COLO668 (cell line): Measurements from ENCODE around the gene HCRTR1.

Experiments used
- DNase-seq: peaks from one replicate; lab custom pipeline; 2025; ENCODE audit not compliant: unreplicated experiment; lab: John Stamatoyannopoulos, UW

The HCRTR1 gene

DNA sequence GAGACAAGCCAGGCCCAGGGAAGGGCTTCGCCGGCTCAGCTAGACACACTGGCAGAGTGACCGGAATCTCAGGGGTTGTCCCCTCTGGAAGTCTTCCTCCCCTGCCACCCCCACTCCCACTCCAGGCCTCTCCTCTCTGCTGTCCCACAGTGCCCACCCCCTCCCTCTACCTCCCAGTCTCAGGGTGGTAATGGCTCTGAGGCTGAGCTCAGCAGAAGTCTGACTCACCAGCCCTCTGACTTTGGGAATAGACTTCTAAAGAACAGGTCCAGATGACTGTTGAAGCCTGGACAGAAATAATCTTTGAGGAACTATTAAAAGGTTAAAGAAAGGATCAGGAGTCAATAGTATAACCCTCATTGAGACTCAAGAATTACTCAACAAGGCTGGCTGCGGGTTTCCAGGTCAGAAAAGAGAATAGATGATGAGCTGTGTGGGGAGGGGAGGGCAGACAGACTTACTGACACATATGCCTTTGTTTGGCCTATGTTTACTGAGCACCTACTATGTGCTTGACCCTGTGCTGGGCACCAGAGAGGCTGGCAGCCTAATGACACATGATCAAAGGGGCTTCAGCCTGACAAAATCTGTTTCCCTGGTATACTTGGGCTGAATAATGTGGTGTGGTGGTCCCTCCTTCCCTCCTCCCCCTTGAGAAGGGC is 8.2 kb downstream of the HCRTR1 start:
- no peak for DNase-seq

DNA sequence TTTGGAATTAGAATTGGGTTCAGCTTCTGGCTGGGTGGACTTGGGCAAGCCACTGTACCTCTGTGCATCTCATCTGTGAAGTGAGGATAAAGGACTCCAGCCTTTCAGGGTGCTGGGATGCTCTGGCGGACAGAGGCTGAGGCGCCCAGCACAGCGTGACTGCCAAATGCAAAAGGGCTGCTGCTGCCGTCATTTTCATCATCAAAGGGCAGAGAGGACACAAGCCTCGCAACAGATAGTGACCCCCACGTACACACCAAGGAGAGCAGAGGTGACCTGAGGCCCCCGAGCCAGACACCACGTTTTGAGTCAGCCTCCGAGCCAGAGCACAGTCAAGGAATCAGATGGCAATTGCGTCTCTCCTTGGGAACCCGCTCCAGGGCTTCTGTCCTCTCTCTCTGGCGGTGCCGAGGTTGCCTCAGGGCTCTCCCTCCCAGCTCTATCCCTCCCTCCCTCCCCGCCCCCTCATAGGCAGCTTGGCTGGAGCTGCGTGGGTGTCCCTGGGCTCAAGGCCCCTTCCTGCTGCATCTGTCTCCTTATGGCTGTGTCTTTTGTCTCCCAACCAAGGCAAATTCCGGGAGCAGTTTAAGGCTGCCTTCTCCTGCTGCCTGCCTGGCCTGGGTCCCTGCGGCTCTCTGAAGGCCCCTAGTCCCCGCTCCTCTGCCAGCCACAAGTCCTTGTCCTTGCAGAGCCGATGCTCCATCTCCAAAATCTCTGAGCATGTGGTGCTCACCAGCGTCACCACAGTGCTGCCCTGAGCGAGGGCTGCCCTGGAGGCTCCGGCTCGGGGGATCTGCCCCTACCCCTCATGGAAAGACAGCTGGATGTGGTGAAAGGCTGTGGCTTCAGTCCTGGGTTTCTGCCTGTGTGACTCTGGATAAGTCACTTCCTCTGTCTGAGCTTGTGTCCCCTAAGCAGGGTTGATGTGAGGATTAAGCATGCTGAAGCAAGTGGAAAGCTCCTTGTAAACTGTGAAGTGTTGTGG is 9.0 kb downstream of the HCRTR1 start:
- no peak for DNase-seq

DNA sequence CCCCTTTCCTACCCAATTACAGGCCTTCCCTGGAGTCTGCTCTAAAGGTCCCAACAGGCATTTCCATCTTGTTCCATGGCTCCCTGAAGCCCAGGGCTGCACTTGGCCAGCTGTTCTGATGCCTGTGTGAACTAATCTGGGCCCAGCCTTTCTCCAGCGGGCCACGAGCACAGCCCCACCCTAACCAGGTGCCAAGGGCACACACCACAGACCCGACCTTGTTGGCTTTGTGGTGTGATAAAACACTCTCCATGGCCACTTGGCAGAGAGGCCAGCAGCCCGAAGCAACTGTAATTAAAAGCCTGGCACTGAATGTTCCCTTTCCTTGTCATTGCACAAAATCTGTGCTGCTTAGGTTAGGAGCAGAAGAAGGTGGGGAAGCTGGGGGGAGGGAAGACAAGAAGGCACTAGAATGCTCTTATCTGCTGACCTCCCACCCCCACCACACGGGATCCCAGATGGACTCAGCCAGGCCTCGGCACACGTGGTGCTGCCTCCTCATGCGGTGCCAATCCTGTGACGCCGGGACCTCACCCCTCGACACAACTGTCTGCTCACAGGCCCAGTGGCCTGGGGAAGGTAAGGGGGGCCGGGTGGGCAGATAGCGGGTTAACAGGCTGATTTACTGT is 9.9 kb downstream of the HCRTR1 start:
- DNase-seq = no peak

DNA sequence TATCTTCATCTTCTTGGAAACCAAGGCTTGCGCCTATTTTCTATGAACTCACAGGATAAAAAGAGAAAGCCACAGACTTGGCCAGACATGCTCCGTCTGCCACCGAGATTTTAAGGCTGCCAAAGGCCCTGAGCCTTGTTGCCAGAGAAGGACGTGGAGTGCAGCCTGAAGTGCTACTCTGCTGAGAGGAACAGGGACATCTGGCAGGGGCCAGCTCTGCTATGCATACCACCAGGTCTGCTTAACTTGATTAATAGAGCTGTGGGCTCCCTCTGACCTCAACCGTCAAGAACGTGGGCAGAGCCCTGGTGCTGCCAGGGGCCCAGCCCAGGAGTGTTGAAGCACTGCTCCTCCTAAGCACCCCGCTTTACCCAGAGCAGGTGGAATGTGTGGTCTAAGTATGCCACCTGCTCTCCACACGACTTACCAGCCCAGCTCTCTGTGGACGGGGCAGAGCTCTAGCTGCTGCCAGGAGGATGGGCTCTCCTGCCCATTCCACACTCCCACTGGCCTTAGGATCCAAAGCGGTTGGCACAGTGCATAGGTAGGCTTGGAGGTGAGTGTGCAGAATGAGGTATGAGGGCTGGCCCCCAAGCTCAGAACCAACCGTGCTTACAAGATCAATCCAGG is 10.6 kb downstream of the HCRTR1 start:
- no peak for DNase-seq

DNA sequence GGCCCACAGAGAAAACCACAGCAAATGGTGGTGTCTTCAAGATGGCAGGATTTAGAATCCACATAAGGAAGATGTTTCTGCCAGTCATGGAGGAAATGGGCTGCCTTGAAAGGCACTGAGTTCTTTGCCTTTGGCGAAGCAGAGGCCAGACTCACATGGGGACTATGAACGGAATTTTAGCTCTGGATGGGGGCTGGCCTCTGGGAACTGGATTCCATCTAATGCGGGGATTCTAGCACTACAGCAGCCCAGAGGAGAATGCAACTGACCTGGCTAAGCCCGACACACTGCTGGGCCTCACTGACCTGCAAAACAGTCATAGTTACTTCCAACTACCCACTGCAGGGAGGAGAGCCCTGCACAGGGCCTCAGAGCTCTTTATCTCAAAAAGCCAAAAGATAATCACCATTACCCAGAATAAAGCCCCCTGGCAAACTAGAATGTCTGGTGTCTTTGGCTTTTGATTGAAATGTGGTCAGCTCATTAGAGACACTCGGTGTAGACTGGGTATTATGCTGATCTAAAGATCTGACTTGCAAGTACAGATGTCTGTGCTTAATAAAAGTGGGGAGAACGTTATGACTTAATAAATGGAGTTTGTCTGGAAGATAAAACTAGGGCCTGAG is 11.6 kb downstream of the HCRTR1 start:
- no peak for DNase-seq

DNA sequence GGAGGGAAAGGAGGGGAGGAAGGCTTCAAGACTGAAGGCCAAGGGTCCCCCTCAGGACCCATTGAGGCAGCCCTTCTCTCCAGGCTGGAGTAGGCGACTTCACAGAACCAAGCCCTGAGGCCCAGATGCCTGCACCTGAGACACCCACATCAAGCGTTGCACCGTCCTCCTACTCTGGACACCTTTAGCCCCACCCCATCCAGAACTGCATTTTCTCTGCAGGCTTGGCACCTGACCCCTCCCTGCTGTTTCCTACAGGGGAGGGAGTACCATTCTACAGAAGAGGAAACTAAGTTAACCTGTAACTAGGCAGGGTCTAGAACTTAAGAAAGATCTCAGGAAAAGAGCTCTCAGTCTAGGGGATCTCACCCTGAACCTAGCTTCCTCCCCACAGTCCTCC is 15.2 kb downstream of the HCRTR1 start:
- DNase-seq = no peak

DNA sequence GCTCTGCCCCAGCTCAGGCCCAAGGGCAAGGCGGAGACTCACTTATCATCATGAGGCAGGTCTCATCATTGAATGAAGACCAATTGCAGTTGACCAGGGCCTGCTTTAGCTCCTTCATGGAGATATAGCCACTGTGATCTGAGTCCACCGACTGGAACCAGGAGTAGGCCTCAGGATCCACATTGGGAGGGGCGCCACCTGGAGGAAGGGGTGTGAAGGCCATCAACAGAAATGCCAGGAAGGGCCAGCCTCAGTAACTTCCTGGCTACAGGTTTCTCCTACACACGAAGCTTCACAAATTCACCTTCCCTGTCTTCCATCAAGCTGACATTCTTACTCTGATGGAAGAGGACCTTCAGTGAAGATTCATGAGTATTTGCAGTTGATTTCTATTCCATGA is 15.6 kb downstream of the HCRTR1 start:
- DNase-seq = peak; percentile 65

DNA sequence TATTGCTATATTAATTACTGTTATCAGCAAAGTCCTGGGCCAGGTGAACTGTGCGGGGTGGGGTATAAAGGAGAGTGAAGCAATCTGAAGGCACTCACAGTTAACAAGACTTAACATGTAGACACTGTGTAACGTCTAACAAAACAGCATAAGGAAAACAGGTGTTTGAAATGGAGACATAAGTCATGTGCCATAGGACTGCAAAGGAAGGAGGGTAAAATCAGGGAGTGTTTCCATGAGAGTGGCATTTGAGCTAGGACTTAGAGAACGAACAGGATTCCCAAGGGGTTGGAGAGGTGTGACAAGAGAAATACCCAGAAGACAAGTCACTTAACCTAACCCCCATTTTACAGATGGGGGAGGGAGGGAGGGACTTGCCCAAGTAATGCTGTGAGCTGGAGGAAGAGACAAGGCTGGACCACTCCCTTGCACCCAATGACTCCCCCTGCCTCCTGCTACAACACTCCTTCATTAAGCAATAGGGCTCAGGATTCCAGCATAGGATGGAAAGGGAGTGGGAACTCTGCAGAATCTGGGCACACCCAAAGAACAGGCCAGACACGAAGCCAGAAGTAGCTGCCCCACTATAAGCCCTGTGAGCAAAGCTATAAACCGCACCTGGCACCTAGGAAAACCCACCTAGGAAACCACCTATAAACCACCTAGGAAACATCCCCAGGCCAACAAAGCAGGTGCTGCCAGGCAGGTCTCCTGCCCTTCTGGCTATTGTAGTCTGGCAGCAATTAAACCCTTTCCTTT is 20.6 kb downstream of the HCRTR1 start:
- DNase-seq = peak; percentile 81

DNA sequence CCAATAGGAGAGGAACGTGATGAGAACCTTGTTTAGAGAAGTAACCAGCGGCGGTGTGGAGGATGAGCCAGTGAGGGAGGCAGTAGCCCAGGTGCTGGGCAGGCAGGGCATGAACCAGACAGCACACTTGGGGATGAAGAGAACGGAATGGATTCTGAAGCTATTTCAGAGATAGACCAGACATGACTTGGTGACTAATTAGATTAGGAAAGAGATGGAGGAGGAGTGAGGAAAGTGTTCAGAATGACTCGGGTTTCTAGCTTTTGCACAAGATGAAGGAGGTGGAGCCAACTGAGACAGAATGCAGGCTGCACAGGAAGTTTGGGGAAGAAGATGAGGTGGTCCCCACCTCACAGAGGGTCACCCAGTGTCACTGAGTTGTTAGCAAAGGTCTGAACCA is 22.1 kb downstream of the HCRTR1 start:
- no peak for DNase-seq

DNA sequence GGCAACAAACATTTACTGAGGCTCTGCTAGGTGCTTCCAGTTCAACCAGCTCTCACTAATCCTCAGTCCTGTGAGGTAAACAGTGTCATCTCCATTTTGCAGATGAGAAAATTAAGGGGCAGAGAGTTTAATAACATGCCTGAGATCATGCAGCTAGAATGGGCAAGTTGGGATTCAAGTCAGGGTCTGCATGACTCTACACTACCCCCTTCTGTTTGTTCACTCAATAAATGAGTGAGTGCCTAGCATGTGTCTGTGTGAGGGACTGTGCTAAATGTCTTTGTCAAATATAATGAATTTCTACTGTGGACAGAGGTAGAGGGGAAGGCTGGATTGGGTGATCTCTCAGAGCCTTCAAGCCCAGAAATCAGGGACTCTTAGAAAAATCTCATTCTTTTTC is 22.7 kb downstream of the HCRTR1 start:
- DNase-seq = no peak

DNA sequence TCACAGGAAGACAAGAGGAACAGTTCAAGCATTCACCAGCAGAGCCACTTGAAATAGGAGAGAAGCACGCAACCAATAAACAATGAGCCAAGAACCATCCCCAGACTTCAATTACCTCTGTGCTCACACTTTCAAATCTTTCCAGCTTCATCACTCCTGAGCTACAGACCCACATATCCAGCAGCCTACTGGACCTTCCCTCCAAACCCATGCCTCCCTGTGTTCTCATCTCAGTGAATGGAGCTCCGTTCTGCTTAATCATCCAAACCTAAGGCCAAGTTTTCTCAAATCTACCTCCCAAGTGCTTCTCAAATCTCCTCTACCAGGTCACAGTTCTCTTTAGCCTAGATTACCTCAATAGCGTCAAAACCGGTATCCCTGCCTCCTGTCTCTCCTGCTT is 23.5 kb downstream of the HCRTR1 start:
- no peak for DNase-seq

DNA sequence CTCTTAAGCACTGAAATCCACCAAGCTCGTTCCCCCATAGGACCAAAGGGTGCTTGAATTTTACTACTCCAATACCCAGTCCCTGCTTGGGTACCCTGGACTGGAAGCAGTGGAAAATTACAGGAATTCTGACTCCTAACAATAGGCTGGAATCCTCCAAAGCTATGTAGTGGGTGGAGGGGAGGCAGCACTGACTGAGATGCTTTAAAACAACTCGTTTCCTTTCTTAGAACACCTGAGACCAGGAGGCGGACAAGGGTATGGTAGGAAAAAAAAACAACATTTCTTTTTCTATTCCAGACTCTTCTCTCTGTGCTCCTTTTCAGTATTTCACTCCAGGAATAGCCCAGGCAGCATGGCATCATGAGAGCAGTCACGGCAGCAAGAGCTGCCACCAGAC is 24.9 kb downstream of the HCRTR1 start:
- DNase-seq = no peak

DNA sequence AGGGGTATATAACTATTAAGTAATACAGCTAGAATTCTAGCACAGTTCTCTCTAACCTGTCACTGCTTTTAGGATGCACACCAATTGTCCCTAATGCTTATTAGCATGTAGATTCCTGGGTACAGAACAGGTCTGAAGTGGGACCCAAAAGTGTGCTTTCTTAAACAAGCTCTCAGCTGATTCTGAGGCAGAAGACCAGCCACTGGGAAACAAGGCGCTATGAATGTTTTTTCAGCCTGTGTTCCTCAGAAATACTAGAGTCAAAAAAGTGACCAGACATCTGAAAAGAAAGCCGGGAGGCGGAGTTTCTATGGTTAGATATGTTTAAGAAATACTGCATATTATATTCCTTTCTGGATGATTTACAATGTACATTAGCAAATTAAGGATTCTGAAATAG is 25.4 kb downstream of the HCRTR1 start:
- DNase-seq = no peak

DNA sequence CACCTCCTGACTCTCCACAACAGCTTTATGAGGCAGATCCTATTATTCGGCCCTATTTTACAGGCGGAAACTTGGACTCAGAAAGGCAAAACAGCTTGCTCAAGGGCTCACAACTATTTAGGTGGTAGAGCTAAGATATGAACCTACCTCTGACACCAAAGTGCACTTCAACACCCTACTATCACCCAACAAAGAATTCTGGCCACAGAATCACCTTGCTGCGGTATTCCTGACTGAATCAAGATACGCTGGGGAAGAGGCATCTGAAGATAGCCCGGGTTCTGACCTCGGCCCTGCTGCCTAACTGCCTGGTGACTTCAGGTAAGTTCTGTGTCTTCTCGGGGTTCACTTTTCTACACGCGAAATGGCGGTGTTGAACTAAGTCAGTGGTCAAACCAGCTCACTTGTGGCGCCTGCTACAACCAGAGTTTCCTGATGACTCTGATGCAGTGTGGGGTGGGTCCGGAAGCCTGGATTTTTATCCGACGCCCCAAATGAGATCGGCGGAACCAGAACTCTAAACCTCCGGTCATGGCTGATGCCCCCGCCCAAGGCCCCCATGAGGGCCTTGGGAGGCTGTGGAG is 26.6 kb downstream of the HCRTR1 start:
- DNase-seq = no peak

DNA sequence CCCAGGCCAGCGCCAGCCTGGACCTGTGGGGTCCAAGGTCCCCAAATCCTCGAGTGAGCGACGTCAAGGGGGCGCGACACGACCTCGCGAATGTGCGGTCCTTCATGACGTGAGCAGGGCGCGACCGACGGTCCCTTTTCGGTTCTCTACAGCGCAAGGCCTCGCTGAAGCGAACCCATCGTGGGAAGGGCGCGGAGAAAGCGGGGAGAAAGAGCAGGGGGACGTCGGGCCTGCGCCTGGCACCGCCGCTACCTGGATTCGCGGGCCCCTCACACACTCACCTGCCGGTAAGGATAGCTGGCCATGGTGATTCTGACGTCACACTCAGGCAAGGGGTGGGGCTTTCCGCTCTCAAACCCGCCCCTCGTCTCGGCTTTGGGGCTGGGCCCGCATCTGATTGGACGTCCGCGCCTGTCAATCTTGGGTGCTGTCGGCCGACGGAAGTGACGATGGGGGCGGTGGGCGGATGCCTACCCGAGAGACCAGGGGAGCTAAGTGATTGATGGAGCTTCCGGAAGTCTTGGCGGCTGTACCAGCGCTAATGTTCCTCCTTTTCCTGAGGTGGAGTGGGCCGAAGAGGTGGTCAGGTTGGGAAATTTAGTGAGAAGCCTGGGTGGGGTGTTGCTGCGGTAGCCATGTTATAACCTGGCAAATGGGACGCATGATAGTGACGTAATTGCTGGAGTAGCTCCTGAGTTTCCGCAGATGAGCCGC is 27.2 kb downstream of the HCRTR1 start, which contains the start of gene PEF1:
PEF1 (minus strand) TSS at position 317 of the 714 bp plus-strand sequence; CDS start at position 305, 12 bp downstream.
- peak; percentile 100 for DNase-seq

DNA sequence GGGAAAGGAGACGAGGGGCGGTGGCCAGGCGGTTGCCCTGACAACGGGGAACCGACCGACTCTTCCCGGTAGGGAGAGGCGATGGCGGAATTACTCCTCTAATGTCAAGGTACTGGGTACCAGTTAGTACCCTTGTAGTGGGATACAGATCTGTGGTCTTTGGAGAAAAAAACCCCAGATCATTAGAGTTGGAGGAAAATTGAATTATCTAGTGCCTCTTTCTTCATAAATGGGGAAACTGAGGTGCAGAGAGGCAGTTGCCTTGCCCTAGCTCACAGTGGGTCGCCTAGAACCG is 27.7 kb downstream of the HCRTR1 start:
- no peak for DNase-seq

DNA sequence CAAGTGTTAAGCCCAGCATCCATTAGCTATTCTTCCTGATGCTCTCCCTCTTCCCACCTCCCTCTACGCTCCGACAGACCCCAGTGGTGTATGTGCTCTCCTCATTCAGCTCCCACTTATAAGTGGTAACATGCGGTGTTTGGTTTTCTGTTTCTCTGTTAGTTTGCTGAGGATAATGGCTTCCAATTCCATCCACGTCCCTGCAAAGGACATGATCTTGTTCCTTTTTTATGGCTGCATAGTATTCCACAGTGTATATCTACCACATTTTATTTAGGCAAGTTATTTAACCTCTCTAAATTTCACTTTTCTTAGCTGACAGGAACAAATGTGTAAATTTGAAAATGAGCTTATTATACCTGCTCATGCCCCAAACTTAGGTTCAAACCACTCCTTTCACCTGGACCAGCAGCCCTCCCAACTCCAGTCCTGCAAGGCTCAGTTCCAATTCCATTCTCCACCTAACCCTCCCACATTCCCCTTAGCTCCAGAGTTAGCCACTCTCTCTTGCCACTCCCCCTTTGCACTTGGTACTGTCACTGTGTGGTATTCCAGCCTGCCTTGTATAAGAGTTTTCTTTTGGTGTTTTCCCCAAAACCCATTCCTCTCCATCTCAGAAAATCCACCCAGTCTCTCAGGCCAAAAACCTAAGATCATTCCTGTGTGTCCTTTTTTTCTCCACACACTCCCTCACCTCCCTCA is 28.9 kb downstream of the HCRTR1 start:
- no peak for DNase-seq

DNA sequence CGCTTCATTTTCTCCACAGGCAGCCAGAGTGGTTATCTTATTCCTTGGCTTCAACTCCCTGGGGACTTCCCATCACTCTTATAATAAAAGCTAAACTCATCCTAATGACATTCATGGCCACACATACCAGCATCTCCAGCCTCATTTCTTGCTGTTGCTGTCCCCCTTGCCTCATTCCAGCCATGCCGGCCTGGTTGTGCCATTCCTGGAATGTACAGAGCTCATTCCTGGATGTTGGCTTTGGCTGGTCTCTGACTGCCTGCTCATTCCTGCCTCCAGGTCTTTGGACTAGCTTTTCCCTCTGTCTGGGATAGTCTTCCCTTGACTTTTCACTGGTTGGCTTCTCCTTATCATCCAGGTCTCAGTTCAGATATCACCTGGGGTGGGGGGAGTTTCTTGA is 29.6 kb downstream of the HCRTR1 start:
- no peak for DNase-seq

DNA sequence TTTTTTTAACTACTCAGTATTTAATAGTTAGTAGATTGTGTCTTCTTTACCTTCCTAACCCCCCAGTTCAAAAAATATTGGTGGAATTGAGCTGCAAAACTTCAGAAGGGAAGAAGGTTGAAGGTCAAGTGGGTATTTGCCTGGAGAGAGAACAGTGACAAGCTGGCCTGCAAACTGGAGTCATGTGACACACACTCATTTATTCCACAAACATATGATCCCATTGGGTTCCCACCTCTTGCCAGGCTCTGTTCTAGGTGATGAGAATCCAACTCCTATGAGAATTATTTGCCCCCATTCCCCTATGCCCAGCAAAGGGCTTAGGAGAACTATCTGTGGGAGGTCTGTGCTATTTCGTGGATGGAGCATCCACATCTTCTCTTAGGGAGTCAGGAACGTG is 30.7 kb downstream of the HCRTR1 start:
- no peak for DNase-seq
